CD4-positive, alpha-beta T cell treated with Interleukin-21 for 1 hour (primary cell): ENCODE results near the gene PDE2A.

Experiments used
- DNase-seq: peaks from one replicate; pipeline ENCODE4 v3.0.0-alpha.2; 2020

PDE2A gene

GRCh38 chr11:72655896-72656464, 18.2 kb downstream of the PDE2A start:
- no peak for DNase-seq

GRCh38 chr11:72655014-72655413, 19.2 kb downstream of the PDE2A start:
- DNase-seq, result no peak

GRCh38 chr11:72653649-72654048, 20.6 kb downstream of the PDE2A start:
- DNase-seq, result no peak

- DNase-seq, result no peak
Measured at GRCh38 chr11:72652873-72653630, 21.2 kb downstream of the PDE2A start.

- no peak for DNase-seq
Measured at GRCh38 chr11:72652133-72652532, 22.1 kb downstream of the PDE2A start.

GRCh38 chr11:72649215-72649976, 24.8 kb downstream of the PDE2A start:
- DNase-seq, result no peak

GRCh38 chr11:72648384-72649136, 25.7 kb downstream of the PDE2A start:
- no peak for DNase-seq

- no peak for DNase-seq
Measured at GRCh38 chr11:72647882-72648281, 26.3 kb downstream of the PDE2A start.

- DNase-seq, result no peak
Measured at GRCh38 chr11:72646472-72646871, 27.8 kb downstream of the PDE2A start.

GRCh38 chr11:72646024-72646423, 28.2 kb downstream of the PDE2A start:
- no peak for DNase-seq

- DNase-seq, result no peak
Measured at GRCh38 chr11:72643547-72643946, 30.7 kb downstream of the PDE2A start.

- peak; percentile 60 for DNase-seq
Measured at GRCh38 chr11:72642884-72643522, 31.2 kb downstream of the PDE2A start.

- DNase-seq, result peak; percentile 1
Measured at GRCh38 chr11:72642043-72642883, 32.0 kb downstream of the PDE2A start.

GRCh38 chr11:72641522-72642042, 32.6 kb downstream of the PDE2A start:
- no peak for DNase-seq

GRCh38 chr11:72639502-72640375, 34.5 kb downstream of the PDE2A start:
- DNase-seq, result no peak

GRCh38 chr11:72637926-72638325, 36.3 kb downstream of the PDE2A start:
- DNase-seq, result no peak

- DNase-seq, result no peak
Measured at GRCh38 chr11:72637198-72637597, 37.0 kb downstream of the PDE2A start.

GRCh38 chr11:72636376-72636775, 37.8 kb downstream of the PDE2A start:
- DNase-seq, result no peak

GRCh38 chr11:72635933-72636332, 38.3 kb downstream of the PDE2A start:
- DNase-seq, result no peak

GRCh38 chr11:72635309-72635915, 38.8 kb downstream of the PDE2A start:
- DNase-seq, result no peak
